ENCODE measurements around the gene WHRN.

- TF ChIP-seq SUZ12 (IDR thresholded peaks at IDR 0.05; ENCODE audit: extremely low read depth, insufficient read depth, insufficient read length) (no peak), YY1 (IDR thresholded peaks at IDR 0.05; ENCODE audit: insufficient read depth, insufficient read length) (no peak)
These were observed 81.1 kb downstream of the WHRN start for GRCh38 chr9:114424126-114424525.

Data from NT2/D1 (cell line).